ENCODE results near the gene UNC119B.

The UNC119B gene

DNA sequence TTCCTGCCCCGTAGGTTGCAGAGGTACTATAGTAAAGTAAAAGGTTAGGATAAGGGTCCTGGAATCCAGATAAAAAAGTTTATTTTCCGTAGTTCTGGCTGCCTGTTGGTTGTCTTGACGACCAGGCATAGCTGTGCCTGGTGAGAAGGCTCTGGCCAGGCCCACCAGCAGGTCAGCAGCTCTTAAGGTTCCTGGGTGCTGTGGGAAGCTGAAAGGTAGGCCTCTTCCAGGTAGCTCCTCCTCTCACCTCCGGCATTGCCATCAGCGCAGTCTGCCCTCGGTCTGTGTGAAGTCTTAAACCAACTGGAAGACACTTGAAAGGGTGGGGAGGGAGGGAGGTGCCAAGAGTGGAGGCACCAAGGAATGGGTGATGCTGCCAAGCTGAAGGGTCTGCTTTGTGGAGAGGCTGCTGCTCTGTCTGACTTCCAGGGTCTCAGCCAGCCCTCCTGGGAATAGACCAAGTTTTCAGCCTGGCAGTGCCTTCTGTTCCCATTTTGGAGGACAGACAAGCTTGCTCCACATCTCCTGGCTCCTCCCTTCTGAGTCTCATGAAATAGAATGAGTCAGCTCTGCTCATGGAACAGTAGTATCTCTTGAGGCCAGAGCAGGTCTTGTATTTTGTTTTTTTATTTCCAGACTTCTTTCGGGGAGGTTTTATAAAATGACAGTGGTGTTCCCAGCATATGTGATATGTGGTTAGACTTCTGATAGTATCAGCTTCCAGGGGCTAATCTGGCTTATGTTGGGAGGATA lies 10.2 kb downstream of the UNC119B start:
- TF ChIP-seq ZNF473 (tag by site-specific recombination; IDR thresholded peaks at IDR 0.05) (no peak), ZNF629 (tag by site-specific recombination; IDR thresholded peaks at IDR 0.05) (no peak), ZNF266 (tag by site-specific recombination; IDR thresholded peaks at IDR 0.05; ENCODE audit: low read depth) (no peak)
- TF ChIP-seq, protein P1, sequence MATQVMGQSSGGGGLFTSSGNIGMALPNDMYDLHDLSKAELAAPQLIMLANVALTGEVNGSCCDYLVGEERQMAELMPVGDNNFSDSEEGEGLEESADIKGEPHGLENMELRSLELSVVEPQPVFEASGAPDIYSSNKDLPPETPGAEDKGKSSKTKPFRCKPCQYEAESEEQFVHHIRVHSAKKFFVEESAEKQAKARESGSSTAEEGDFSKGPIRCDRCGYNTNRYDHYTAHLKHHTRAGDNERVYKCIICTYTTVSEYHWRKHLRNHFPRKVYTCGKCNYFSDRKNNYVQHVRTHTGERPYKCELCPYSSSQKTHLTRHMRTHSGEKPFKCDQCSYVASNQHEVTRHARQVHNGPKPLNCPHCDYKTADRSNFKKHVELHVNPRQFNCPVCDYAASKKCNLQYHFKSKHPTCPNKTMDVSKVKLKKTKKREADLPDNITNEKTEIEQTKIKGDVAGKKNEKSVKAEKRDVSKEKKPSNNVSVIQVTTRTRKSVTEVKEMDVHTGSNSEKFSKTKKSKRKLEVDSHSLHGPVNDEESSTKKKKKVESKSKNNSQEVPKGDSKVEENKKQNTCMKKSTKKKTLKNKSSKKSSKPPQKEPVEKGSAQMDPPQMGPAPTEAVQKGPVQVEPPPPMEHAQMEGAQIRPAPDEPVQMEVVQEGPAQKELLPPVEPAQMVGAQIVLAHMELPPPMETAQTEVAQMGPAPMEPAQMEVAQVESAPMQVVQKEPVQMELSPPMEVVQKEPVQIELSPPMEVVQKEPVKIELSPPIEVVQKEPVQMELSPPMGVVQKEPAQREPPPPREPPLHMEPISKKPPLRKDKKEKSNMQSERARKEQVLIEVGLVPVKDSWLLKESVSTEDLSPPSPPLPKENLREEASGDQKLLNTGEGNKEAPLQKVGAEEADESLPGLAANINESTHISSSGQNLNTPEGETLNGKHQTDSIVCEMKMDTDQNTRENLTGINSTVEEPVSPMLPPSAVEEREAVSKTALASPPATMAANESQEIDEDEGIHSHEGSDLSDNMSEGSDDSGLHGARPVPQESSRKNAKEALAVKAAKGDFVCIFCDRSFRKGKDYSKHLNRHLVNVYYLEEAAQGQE (tag by site-specific recombination; IDR thresholded peaks at IDR 0.05): no peak
- TF ChIP-seq, protein P2, sequence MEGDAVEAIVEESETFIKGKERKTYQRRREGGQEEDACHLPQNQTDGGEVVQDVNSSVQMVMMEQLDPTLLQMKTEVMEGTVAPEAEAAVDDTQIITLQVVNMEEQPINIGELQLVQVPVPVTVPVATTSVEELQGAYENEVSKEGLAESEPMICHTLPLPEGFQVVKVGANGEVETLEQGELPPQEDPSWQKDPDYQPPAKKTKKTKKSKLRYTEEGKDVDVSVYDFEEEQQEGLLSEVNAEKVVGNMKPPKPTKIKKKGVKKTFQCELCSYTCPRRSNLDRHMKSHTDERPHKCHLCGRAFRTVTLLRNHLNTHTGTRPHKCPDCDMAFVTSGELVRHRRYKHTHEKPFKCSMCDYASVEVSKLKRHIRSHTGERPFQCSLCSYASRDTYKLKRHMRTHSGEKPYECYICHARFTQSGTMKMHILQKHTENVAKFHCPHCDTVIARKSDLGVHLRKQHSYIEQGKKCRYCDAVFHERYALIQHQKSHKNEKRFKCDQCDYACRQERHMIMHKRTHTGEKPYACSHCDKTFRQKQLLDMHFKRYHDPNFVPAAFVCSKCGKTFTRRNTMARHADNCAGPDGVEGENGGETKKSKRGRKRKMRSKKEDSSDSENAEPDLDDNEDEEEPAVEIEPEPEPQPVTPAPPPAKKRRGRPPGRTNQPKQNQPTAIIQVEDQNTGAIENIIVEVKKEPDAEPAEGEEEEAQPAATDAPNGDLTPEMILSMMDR (tag by site-specific recombination; IDR thresholded peaks at IDR 0.05): no peak
- CTCF ChIA-PET: interaction anchor here (0.5 to 1.1 kb wide), 2 partner anchors 71 to 353 kb away, joined by 3 to 5 read pairs; no protein-coding TSS in a partner anchor
- Histone ChIP-seq H3K27ac (ENCODE audit: extremely low read depth, low read depth, low read length) (no peak overlapping the region), H3K4me1 (ENCODE audit: control insufficient read depth, insufficient read depth, low read length) (no peaks in the 10 kb centered on the region; the same call in none of the 2 replicates), H3K9me3 (ENCODE audit: control insufficient read depth, insufficient read depth, low read depth, low read length) (no peaks in the 10 kb centered on the region), H3K4me3 (ENCODE audit: low read depth, low read length) (no peak overlapping the region), H3K36me3 (ENCODE audit: control insufficient read depth in 2 of 2, insufficient read depth in 1 of 2, low read length in 2 of 2) (peaks cover 57 to 90% of the 10 kb centered on the region in 2 experiments)
- POLR2A ChIA-PET: interaction anchor here (0.6 to 0.8 kb wide), 2 partner anchors 139 to 226 kb away, joined by 3 read pairs; partner anchors contain the start of gene POP5

- TF ChIP-seq SCRT1 (tag by site-specific recombination; IDR thresholded peaks at IDR 0.05; ENCODE audit: borderline replicate concordance): no peak
- TF ChIP-seq ZNF391 (tag by site-specific recombination; IDR thresholded peaks at IDR 0.05; ENCODE audit: borderline replicate concordance, low read depth): no peak
- TF ChIP-seq, protein P3, sequence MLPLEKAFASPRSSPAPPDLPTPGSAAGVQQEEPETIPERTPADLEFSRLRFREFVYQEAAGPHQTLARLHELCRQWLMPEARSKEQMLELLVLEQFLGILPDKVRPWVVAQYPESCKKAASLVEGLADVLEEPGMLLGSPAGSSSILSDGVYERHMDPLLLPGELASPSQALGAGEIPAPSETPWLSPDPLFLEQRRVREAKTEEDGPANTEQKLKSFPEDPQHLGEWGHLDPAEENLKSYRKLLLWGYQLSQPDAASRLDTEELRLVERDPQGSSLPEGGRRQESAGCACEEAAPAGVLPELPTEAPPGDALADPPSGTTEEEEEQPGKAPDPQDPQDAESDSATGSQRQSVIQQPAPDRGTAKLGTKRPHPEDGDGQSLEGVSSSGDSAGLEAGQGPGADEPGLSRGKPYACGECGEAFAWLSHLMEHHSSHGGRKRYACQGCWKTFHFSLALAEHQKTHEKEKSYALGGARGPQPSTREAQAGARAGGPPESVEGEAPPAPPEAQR (tag by site-specific recombination; IDR thresholded peaks at IDR 0.05): no peak
- no peak for TF ChIP-seq ZNF10 (tag by site-specific recombination; IDR thresholded peaks at IDR 0.05)
- TF ChIP-seq ZNF677 (tag by site-specific recombination; IDR thresholded peaks at IDR 0.05): no peak
- TF ChIP-seq, protein P4, sequence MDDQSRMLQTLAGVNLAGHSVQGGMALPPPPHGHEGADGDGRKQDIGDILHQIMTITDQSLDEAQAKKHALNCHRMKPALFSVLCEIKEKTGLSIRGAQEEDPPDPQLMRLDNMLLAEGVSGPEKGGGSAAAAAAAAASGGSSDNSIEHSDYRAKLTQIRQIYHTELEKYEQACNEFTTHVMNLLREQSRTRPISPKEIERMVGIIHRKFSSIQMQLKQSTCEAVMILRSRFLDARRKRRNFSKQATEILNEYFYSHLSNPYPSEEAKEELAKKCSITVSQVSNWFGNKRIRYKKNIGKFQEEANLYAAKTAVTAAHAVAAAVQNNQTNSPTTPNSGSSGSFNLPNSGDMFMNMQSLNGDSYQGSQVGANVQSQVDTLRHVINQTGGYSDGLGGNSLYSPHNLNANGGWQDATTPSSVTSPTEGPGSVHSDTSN (CRISPR knock-in tag; IDR thresholded peaks at IDR 0.05): no peak
- TF ChIP-seq ZNF366 (tag by site-specific recombination; conservative IDR thresholded peaks at IDR 0.05): no peak
- TF ChIP-seq ZNF707 (tag by site-specific recombination; IDR thresholded peaks at IDR 0.05): no peak
- TF ChIP-seq, protein P5, sequence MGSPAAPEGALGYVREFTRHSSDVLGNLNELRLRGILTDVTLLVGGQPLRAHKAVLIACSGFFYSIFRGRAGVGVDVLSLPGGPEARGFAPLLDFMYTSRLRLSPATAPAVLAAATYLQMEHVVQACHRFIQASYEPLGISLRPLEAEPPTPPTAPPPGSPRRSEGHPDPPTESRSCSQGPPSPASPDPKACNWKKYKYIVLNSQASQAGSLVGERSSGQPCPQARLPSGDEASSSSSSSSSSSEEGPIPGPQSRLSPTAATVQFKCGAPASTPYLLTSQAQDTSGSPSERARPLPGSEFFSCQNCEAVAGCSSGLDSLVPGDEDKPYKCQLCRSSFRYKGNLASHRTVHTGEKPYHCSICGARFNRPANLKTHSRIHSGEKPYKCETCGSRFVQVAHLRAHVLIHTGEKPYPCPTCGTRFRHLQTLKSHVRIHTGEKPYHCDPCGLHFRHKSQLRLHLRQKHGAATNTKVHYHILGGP (tag by site-specific recombination; IDR thresholded peaks at IDR 0.05): no peak
- TF ChIP-seq ZFP37 (tag by site-specific recombination; IDR thresholded peaks at IDR 0.05): no peak
- no peak for TF ChIP-seq ZNF350 (tag by site-specific recombination; IDR thresholded peaks at IDR 0.05)
- no peak overlapping the region for H3K4me3 ChIP-seq (ENCODE audit: low read depth, low read length)
- CTCF ChIA-PET: interaction anchor here (0.6 to 1.1 kb wide), 2 partner anchors 72 to 126 kb away, joined by 4 to 5 read pairs; no protein-coding TSS in a partner anchor
- POLR2A ChIA-PET: interaction anchor here (0.8 to 1.0 kb wide), 2 partner anchors 9 to 140 kb away, joined by 3 read pairs; partner anchors contain the start of gene POP5
- no peaks in the 10 kb centered on the region; the same call in none of the 2 replicates for H3K4me1 ChIP-seq (ENCODE audit: control insufficient read depth, insufficient read depth, low read length)
- H3K27ac ChIP-seq (ENCODE audit: extremely low read depth, low read depth, low read length): no peak overlapping the region
- peaks cover 51 to 82% of the 10 kb centered on the region in 2 experiments for H3K36me3 ChIP-seq (ENCODE audit: control insufficient read depth in 2 of 2, insufficient read depth in 1 of 2, low read length in 2 of 2)
- no peaks in the 10 kb centered on the region for H3K9me3 ChIP-seq (ENCODE audit: control insufficient read depth, insufficient read depth, low read depth, low read length)
These were observed 10.9 kb downstream of the UNC119B start for GRCh38 chr12:120720987-120721801.

Measured in HEK293 (cell line).